ENCODE results near the gene KCNJ4. TPM values are rescaled to one million over a fixed set of nuclear protein-coding genes. Genes with fewer than 3 reads are reported as not detected.

The KCNJ4 gene
- total RNA-seq, 2 experiments from 2014 or later = not detected

GRCh38 chr22:38404419-38404818 lies 50.6 kb downstream of the KCNJ4 start:
- no peaks in the 10 kb centered on the region for H3K36me3 ChIP-seq (ENCODE audit: insufficient read depth, low read length)
- intact Hi-C loops (cut with micrococcal nuclease; ENCODE audit: unreplicated experiment) = no loop called here
- no peak overlapping the region for H3K4me2 ChIP-seq (ENCODE audit: low read length)
- H2AFZ ChIP-seq (ENCODE audit: low read length) = no peak overlapping the region
- H3K27ac ChIP-seq (ENCODE audit: low read depth, low read length, poor library complexity, severe bottlenecking) = no peak overlapping the region
- no peak for DNase-seq (ENCODE audit: low spot score)
- peaks cover 12% of the 10 kb centered on the region for H3K4me1 ChIP-seq (ENCODE audit: insufficient read depth, low read length, poor library complexity, severe bottlenecking)
- H3K9me3 ChIP-seq (ENCODE audit: low read length) = no peaks in the 10 kb centered on the region
- H3K79me2 ChIP-seq (ENCODE audit: insufficient read depth, low read depth, low read length) = no peaks in the 10 kb centered on the region
- no peaks in the 10 kb centered on the region for H3K9me2 ChIP-seq (ENCODE audit: insufficient read depth, low read length)
- ChIA-PET POLR2A (no interaction called here), CTCF (ENCODE audit: unreplicated experiment) (no interaction called here)
- H4K20me1 ChIP-seq (ENCODE audit: insufficient read depth, low read length) = no peaks in the 10 kb centered on the region
- no peak overlapping the region for H3K4me3 ChIP-seq (ENCODE audit: low read depth, low read length, poor library complexity, severe bottlenecking)
- BruUV-seq (replicated peaks) = no TSS peak
- TF ChIP-seq CTCF (conservative IDR thresholded peaks at IDR 0.05; ENCODE audit: low read length) (no peak), EZH2phosphoT487 (IDR thresholded peaks at IDR 0.05; ENCODE audit: borderline replicate concordance, low read depth, low read length) (no peak)

GRCh38 chr22:38403812-38404211 lies 51.2 kb downstream of the KCNJ4 start:
- no peak overlapping the region for H2AFZ ChIP-seq (ENCODE audit: low read length)
- no peaks in the 10 kb centered on the region for H3K79me2 ChIP-seq (ENCODE audit: insufficient read depth, low read depth, low read length)
- H3K36me3 ChIP-seq (ENCODE audit: insufficient read depth, low read length) = no peaks in the 10 kb centered on the region
- POLR2A ChIA-PET = no interaction called here
- BruUV-seq (replicated peaks) = no TSS peak
- no peak for DNase-seq (ENCODE audit: low spot score)
- H3K27ac ChIP-seq (ENCODE audit: low read depth, low read length, poor library complexity, severe bottlenecking) = no peak overlapping the region
- peaks cover 13% of the 10 kb centered on the region for H3K4me1 ChIP-seq (ENCODE audit: insufficient read depth, low read length, poor library complexity, severe bottlenecking)
- intact Hi-C loops (cut with micrococcal nuclease; ENCODE audit: unreplicated experiment) = no loop called here
- TF ChIP-seq CTCF (conservative IDR thresholded peaks at IDR 0.05; ENCODE audit: low read length) (no peak), EZH2phosphoT487 (IDR thresholded peaks at IDR 0.05; ENCODE audit: borderline replicate concordance, low read depth, low read length) (no peak)
- H3K9me2 ChIP-seq (ENCODE audit: insufficient read depth, low read length) = no peaks in the 10 kb centered on the region
- H3K4me3 ChIP-seq (ENCODE audit: low read depth, low read length, poor library complexity, severe bottlenecking) = no peak overlapping the region
- no peaks in the 10 kb centered on the region for H3K9me3 ChIP-seq (ENCODE audit: low read length)
- CTCF ChIA-PET (ENCODE audit: unreplicated experiment) = no interaction called here
- no peaks in the 10 kb centered on the region for H4K20me1 ChIP-seq (ENCODE audit: insufficient read depth, low read length)
- no peak overlapping the region for H3K4me2 ChIP-seq (ENCODE audit: low read length)

- BruUV-seq (replicated peaks) = no TSS peak
- POLR2A ChIA-PET = no interaction called here
- no peak overlapping the region for H3K4me3 ChIP-seq (ENCODE audit: low read depth, low read length, poor library complexity, severe bottlenecking)
- intact Hi-C loops (cut with micrococcal nuclease; ENCODE audit: unreplicated experiment) = no loop called here
- CTCF ChIA-PET (ENCODE audit: unreplicated experiment) = no interaction called here
- H3K9me3 ChIP-seq (ENCODE audit: low read length) = no peaks in the 10 kb centered on the region
- H2AFZ ChIP-seq (ENCODE audit: low read length) = no peak overlapping the region
- TF ChIP-seq CTCF (conservative IDR thresholded peaks at IDR 0.05; ENCODE audit: low read length) (no peak), EZH2phosphoT487 (IDR thresholded peaks at IDR 0.05; ENCODE audit: borderline replicate concordance, low read depth, low read length) (no peak)
- no peak overlapping the region for H3K4me2 ChIP-seq (ENCODE audit: low read length)
- H3K79me2 ChIP-seq (ENCODE audit: insufficient read depth, low read depth, low read length) = peaks cover 7% of the 10 kb centered on the region; the same call in 1 of the 2 replicates
- H3K4me1 ChIP-seq (ENCODE audit: insufficient read depth, low read length, poor library complexity, severe bottlenecking) = peaks cover 13% of the 10 kb centered on the region
- H3K27ac ChIP-seq (ENCODE audit: low read depth, low read length, poor library complexity, severe bottlenecking) = no peak overlapping the region
- no peaks in the 10 kb centered on the region for H4K20me1 ChIP-seq (ENCODE audit: insufficient read depth, low read length)
- no peak for DNase-seq (ENCODE audit: low spot score)
- H3K9me2 ChIP-seq (ENCODE audit: insufficient read depth, low read length) = no peaks in the 10 kb centered on the region
- H3K36me3 ChIP-seq (ENCODE audit: insufficient read depth, low read length) = no peaks in the 10 kb centered on the region
Measured at GRCh38 chr22:38402204-38402603, 52.8 kb downstream of the KCNJ4 start.

All from OCI-LY7 (cell line).